ENCODE data around the gene TBC1D13.

Gene TBC1D13

DNA sequence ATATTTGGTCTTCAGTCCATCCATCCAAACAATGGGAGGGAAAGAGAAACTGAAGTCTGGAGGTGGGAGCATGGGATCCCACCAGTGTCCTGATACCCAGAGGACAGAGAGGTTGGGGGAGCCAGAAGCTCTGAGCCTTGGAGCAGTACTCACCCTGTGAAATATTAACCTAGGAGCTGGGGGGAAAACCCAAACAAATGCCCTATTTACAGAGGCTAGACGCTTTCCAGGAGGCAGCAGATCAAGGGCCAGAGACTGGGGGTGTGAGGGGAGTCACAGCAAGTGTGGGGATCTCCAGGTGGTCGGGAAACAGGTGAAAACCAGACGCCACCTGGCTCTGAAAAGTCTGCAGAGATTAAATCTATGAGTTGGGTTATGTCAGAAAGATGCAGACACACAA is 21.6 kb upstream of the TBC1D13 start:
- peaks cover 0 to 32% (median 9%) of the 10 kb centered on the region in 4 donors for H3K4me1 ChIP-seq
- no peaks in the 10 kb centered on the region for H3K9me3 ChIP-seq
- no peaks in the 10 kb centered on the region for H3K27me3 ChIP-seq
- H3K27ac ChIP-seq = no peak overlapping the region
- TF ChIP-seq, protein P1, sequence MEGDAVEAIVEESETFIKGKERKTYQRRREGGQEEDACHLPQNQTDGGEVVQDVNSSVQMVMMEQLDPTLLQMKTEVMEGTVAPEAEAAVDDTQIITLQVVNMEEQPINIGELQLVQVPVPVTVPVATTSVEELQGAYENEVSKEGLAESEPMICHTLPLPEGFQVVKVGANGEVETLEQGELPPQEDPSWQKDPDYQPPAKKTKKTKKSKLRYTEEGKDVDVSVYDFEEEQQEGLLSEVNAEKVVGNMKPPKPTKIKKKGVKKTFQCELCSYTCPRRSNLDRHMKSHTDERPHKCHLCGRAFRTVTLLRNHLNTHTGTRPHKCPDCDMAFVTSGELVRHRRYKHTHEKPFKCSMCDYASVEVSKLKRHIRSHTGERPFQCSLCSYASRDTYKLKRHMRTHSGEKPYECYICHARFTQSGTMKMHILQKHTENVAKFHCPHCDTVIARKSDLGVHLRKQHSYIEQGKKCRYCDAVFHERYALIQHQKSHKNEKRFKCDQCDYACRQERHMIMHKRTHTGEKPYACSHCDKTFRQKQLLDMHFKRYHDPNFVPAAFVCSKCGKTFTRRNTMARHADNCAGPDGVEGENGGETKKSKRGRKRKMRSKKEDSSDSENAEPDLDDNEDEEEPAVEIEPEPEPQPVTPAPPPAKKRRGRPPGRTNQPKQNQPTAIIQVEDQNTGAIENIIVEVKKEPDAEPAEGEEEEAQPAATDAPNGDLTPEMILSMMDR (IDR thresholded peaks at IDR 0.05) = no peak
- no peak overlapping the region for H3K4me3 ChIP-seq
- H3K36me3 ChIP-seq = peaks cover 0 to 28% (median 0%) of the 10 kb centered on the region in 3 donors
- no peak for DNase-seq
- intact Hi-C loops (cut with DNase I; ENCODE audit: low total_unique reads) = no loop called here

DNA sequence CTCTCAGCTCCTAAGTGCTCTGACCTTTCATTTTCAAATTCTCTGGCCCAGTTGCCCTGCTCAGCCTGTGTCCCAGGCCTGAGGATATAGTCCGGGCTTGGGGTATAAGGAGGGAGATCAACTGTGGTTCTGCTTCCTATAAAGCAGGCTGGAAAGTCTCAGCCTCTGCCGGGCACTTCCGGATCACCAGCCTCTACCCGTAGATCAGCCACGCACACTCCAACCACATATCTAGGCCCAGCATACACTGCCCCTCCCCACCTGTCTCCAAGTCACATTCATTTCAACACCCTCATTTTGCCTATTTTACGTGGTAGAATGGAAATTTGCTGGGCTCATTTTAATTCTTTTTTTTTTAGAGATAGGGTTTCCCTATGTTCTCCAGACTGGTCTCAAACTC is 18.4 kb upstream of the TBC1D13 start:
- no peaks in the 10 kb centered on the region for H3K9me3 ChIP-seq
- DNase-seq = no peak
- TF ChIP-seq, protein P1 (IDR thresholded peaks at IDR 0.05) = no peak
- no peak overlapping the region for H3K27ac ChIP-seq
- intact Hi-C loops (cut with DNase I; ENCODE audit: low total_unique reads) = no loop called here
- no peaks in the 10 kb centered on the region for H3K27me3 ChIP-seq
- H3K36me3 ChIP-seq = peaks cover 0 to 24% (median 0%) of the 10 kb centered on the region in 3 donors
- H3K4me3 ChIP-seq = no peak overlapping the region
- peaks cover 0 to 30% (median 19%) of the 10 kb centered on the region in 4 donors for H3K4me1 ChIP-seq

DNA sequence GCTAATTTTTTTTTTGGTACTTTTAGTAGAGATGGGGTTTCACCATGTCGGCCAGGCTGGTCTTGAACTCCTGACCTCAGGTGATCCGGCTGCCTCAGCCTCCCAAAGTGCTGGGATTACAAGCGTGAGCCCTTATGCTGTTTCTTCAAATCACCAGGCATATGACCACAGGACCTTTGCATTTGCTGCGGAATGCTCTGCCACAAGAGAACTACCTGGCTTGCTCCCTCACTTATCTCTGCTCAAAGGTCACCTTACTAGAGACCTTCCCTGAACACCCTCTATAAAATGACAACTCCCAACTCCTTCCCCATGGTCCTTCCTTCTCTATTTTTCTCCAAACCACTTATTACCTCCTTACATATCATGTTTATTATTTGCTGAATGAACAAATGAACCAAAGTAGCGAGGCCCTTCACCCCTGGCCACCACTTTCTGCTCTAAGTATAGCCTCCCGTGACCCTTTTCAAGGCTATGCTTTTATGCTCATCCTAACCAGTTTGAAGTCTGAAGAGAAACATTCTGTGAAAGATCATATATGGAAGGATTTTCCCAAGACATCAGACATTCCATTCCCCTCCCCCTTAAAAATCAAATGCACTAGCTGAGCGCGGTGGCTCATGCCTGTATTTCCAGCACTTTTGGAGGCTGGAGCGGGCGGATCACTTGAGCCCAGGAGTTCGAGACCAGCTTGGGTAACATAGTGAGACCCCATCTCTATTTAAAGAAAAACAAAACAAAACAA is 16.6 kb upstream of the TBC1D13 start:
- no peaks in the 10 kb centered on the region for H3K27me3 ChIP-seq
- H3K9me3 ChIP-seq = no peaks in the 10 kb centered on the region
- peaks cover 0 to 10% (median 0%) of the 10 kb centered on the region in 3 donors for H3K36me3 ChIP-seq
- peaks cover 0 to 30% (median 19%) of the 10 kb centered on the region in 4 donors for H3K4me1 ChIP-seq
- H3K4me3 ChIP-seq = peak overlapping the region; percentile 84 to 93
- no peak for DNase-seq
- intact Hi-C loops (cut with DNase I; ENCODE audit: low total_unique reads) = no loop called here
- peak overlapping the region; percentile 93 to 96 for H3K27ac ChIP-seq
- TF ChIP-seq, protein P1 (IDR thresholded peaks at IDR 0.05) = no peak

DNA sequence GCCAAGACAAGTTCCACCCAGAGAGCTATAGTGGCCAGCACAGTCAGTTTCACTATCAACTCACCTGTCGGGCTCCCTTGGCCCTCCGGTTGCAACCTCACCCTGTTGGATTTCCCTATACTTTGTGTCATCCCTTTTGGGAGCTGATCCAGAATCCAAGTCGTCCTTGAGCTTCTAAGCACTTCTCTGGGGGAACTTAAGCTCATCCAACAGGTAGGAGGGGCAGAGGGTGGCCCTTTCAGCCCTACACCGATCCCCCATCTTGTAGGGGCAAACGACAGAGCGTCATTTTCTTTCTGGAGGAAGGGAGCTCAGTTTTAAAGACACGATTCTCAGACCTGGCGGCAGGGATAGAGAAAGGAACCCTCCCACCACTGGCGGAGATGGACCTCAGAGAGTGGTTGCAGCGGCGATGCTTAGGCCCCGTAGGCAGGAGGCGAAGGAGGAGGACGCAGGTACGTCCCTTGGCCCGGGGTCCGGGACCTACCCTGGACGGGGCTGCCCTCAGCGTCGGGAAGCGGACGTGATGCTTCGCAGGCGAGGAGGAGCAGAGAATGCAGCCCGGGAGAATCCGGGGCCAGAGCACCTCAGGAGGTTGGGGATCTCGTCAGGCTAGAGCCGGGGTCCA is 15.8 kb upstream of the TBC1D13 start:
- H3K27me3 ChIP-seq = no peaks in the 10 kb centered on the region
- H3K4me3 ChIP-seq = peak overlapping the region; percentile 84 to 93
- DNase-seq = no peak
- TF ChIP-seq, protein P1 (IDR thresholded peaks at IDR 0.05) = no peak
- peak overlapping the region; percentile 93 to 96 for H3K27ac ChIP-seq
- intact Hi-C loops (cut with DNase I; ENCODE audit: low total_unique reads) = no loop called here
- H3K36me3 ChIP-seq = peaks cover 0 to 10% (median 0%) of the 10 kb centered on the region in 3 donors
- H3K4me1 ChIP-seq = peaks cover 0 to 30% (median 19%) of the 10 kb centered on the region in 4 donors
- H3K9me3 ChIP-seq = no peaks in the 10 kb centered on the region

DNA sequence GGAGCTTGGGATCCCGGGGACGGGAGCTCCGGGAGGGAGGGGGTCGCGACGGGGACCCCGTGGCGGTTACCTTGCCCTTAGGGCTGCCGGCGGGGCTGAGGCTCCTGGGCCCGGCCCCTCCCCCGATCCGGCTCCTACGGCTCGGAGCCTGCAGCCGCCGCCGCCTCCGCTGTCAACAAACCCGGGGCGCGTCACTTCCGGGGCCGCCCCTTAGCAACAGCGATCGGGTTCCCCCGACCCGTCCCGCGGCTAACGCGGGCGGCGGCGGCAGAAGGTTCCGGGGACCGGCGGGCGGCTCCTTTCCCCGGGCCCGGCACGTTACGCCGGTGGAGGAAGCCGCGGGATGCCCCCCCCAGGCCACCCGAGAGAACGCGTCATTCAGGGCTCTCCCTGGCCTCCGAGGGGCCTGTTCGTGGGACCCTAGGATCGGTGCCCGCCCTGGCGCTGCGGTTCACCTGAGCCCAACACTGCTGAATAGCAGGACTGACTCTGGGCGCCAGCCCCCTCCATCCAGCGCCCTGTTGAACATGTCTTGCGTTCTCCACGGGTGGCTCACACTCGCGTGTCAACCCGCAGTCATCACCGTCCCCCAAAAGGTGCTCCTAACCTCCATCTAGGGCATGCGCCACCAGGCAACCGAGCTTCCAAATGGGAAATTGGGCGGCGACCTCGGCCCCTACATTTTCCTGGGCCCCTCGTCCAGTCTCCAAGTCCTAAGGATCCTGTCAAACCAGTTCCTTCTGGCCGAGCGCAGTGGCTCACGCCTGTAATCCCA is 15.1 kb upstream of the TBC1D13 start, which contains the start of gene ZER1:
ZER1 (minus strand) TSS at position 183 of the 775 bp plus-strand sequence. CDS start 16,362 bp downstream, outside the sequence.
- Histone ChIP-seq H3K27me3 (no peaks in the 10 kb centered on the region), H3K27ac (peak within 1 kb of the TSS; percentile 93 to 96), H3K36me3 (peaks cover 0 to 10% (median 0%) of the 10 kb centered on the region in 3 donors), H3K4me3 (peak within 1 kb of the TSS; percentile 84 to 93), H3K4me1 (peaks cover 0 to 30% (median 19%) of the 10 kb centered on the region in 4 donors), H3K9me3 (no peaks in the 10 kb centered on the region)
- intact Hi-C loops (cut with DNase I; ENCODE audit: low total_unique reads) = loop anchor here (2.0 kb wide), 1 partner anchor 15 kb away; the partner anchor contains the start of gene TBC1D13
- DNase-seq = peak; percentile 92 to 93
- TF ChIP-seq, protein P1 (IDR thresholded peaks at IDR 0.05) = no peak

Measured in tibial artery (tissue), 4 donors.